Measurements from ENCODE around the gene KIF14.
A peak's percentile ranks its signal among the peaks of the same experiment; 100 is the strongest.
"Not testable (repeated sequence)": the region's sequence is repeated elsewhere in the genome, so short reads cannot be mapped to it uniquely, and the experiment has no call there.

KIF14 gene

GRCh38 chr1:200535605-200536004 lies 84.9 kb downstream of the KIF14 start:
- DNase-seq: peak in 1 of 2 experiments; percentile 46

- DNase-seq: no peak
Observed at GRCh38 chr1:200530623-200531261, 89.8 kb downstream of the KIF14 start.

GRCh38 chr1:200528858-200529606 lies 91.5 kb downstream of the KIF14 start:
- no peak for DNase-seq

- DNase-seq: no peak
Observed at GRCh38 chr1:200527670-200528069, 92.9 kb downstream of the KIF14 start.

- DNase-seq: no peak
Observed at GRCh38 chr1:200526709-200527612, 93.6 kb downstream of the KIF14 start.

- no peak for DNase-seq
Observed at GRCh38 chr1:200525090-200525987, 95.2 kb downstream of the KIF14 start.

- not testable (repeated sequence) for DNase-seq
Observed at GRCh38 chr1:200524551-200524950, 96.0 kb downstream of the KIF14 start.

GRCh38 chr1:200524092-200524491 lies 96.5 kb downstream of the KIF14 start:
- no peak for DNase-seq

GRCh38 chr1:200520735-200521134 lies 99.8 kb downstream of the KIF14 start:
- no peak for DNase-seq

GRCh38 chr1:200518524-200518923 lies 102.0 kb downstream of the KIF14 start:
- no peak for DNase-seq

- no peak for DNase-seq
Observed at GRCh38 chr1:200512191-200512590, 108.4 kb downstream of the KIF14 start.

GRCh38 chr1:200510228-200510623 lies 110.3 kb downstream of the KIF14 start:
- DNase-seq: peak; percentile 78 to 89

GRCh38 chr1:200506471-200506870 lies 114.1 kb downstream of the KIF14 start:
- no peak for DNase-seq

- DNase-seq: no peak
Observed at GRCh38 chr1:200505257-200505656, 115.3 kb downstream of the KIF14 start.
